HL-60/S4 (cell line): ENCODE results near the gene OR10AD1.
"Not testable (repeated sequence)": the region's sequence is repeated elsewhere in the genome, so short reads cannot be mapped to it uniquely, and the experiment has no call there.

Source experiments
- in situ Hi-C: fragments of 300-500 bp; cut with MboI; formaldehyde crosslinking; loops from 2 replicates; pipeline ENCODE4 v1.14.3; 2022; ENCODE audit warnings: low sequenced_read_pairs

The OR10AD1 gene, protein sequence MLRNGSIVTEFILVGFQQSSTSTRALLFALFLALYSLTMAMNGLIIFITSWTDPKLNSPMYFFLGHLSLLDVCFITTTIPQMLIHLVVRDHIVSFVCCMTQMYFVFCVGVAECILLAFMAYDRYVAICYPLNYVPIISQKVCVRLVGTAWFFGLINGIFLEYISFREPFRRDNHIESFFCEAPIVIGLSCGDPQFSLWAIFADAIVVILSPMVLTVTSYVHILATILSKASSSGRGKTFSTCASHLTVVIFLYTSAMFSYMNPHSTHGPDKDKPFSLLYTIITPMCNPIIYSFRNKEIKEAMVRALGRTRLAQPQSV

DNA sequence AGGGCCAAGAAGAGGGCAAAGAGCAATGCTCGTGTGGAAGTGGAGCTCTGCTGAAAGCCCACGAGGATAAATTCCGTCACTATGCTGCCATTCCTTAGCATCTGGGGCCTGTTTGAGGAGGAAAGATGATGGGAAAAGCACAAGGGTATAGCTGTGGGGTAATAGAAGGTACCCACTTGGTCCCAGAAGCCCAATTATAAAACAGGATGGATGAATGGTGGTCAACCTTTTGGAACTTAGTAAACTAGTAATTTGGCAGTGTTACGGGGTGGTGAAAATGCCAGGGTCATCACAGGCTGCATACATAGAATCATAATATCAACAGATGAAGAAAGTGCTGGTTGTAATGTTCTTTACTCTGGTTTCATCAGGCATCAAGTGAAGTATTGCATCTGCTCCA lies at the start of gene OR10AD1:
Gene OR10AD1, minus strand, starts transcription at position 101 of the 400 bp plus-strand sequence. Its CDS starts 0 bp downstream, at position 101.
- in situ Hi-C loops: no loop called here

DNA sequence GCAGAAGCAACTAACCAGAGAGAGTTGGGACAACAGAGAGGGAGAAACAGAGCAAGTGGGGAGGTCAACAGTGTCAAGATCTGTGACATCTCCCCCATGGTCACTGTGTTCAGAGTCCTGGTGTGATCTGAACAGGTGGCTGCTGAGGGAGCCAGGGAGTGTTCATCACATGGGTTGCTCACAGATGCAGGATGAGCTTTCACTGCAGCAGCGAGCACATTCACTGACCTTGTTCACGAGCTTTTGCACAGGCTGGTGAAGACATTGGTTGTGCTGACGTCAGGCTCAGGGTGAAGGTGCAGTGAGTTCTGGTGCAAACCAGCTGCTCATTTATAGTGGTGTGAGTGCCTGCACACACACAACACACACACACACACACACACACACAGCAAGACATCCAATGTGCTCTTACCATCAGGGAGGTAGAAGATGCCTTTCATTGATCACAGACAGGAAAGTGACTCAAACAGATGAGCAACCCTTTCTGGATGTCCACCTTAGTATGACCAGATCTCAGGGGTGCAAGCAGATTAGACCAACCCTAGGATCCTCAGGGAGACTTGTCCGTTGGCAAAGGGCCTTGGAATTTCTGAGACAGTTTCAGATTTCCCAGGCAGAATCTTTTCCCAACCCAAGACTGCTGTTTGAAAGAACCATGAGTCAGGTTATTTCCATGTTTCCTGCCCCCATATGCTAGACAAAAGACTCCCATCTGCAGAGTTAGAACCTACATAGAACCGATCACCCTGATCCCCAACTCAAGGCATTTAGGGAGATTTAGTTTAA lies 44.3 kb upstream of the OR10AD1 start:
- in situ Hi-C loops: no loop called here

DNA sequence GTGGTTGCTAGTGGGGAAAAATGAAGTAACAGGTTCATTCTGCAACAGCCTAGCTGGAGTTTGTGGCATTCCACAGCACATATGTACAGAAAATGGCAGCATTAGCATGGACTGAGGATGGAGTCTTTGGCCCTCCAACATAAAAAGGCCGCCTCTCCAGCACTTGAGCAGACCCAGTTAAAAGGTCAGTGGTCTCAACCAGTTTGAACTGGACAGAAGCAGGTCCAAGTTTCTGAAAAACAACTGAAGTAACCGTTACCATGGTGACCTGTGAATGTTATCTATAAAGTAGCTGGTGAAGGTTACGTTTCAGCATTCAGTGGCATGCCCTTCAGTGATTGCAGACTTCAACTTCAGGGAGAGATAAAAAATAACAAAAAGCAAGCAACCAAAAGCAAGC lies 34.1 kb upstream of the OR10AD1 start:
- in situ Hi-C loops: no loop called here

DNA sequence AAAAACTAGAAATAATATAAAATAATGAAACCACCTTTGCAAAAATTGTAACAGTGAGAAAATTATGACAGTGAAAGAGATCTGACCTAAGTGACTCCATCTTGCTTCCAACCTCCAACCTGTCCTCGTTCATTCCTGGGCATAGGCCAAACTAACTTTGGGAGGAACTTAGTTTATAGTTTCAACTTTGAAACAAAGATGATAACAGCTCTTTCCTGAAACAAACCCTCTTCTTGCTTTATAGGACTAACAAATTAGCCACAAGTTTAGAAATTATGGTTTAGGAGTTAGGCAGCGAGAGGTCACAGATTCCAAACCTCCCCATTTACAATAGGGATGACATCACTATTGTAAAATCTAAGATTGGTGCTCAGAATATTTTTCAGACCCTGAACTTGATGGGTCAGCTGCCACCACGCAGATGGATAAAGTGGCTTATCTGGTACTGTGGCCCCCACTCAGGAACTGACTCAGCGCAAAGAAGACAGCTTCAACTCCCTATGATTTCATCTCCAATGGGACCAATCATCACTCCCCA lies 32.8 kb upstream of the OR10AD1 start:
- in situ Hi-C loops: no loop called here

DNA sequence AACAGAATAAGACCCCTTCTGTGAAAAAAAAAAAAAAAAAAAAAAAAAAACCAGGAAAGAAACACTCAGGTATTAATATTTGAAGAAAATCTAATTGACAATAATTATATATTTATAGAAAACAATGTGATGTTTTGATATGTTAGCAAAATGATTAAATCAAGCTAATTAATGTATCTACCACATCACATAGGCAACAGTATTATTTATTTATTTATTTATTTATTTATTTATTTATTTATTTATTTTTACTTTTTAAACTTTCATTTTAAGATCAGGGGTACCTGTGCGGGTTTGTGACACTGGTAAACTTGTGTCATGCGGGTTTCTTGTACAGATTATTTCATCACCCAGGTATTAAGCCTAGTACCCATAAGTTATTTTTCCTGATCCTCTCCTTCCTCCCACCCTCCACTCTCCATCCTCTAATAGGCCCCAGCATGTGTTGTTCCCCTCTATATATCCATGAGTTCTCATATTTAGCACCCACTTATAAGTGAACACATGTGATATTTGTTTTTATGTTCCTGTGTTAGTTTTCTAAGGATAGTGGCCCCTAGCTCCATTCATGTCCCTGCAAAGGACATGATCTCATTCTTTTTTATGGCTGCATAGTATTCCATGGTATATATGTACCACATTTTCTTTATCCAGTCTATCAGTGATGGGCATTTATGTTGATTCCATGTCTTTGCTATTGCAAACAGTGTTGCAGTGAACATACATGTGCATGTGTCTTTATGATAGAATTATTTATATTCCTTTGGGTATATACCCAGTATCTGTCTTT lies 28.3 kb upstream of the OR10AD1 start:
- in situ Hi-C loops: not testable (repeated sequence)

DNA sequence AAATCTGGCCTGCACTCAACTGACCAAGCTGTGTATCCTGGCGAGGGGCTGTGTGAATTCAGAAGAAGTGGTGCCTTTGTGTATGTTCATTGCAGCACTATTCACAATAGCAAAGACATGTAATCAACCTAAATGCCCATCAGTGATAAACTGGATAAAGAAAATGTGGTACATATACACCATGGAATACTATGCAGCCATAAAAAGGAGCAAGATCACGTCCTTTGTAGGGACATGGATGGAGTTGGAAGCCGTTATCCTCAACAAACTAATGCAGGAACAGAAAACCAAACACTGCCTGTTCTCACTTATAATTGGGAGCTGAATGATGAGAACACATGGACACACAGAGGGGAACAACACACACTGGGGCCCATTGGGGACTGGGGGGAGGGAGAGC lies 21.4 kb upstream of the OR10AD1 start:
- in situ Hi-C loops: not testable (repeated sequence)

DNA sequence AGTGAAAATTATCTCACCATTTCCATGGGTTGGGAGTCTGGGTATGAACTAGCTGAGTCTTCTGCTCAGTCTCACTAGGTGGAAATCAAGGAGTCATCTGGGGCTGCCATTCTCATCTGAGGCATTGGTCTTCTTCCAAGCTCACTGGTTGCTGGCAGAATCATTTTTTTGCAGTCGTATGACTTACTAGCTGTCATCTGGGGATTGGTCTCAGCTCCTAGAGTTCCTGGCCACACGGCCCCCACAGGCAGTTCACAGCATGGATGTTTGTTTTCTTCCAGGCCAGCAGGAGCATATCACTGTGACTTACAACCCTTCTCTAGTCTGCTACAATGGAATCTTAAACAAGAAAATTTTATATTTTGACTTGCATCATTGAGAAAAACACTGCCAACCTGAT lies 18.6 kb upstream of the OR10AD1 start:
- in situ Hi-C loops: no loop called here

DNA sequence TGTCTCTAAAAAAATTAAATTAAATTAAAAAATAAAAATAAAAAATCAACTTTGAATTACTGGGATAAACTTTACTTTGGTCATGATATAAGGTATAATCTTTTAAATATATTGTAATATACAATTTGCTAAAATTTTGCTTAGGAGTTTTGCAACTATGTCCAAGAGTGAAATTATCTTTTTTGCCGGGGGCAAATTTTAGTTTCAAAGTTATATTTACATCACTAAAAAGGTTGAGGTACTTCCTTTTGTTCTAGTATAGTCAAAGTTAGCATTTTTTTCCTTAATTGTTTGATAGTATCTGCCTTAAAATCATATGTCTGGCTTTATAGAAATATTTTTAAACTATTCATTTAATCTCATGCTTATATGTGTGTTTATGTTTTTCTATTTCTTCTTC lies 17.6 kb upstream of the OR10AD1 start:
- in situ Hi-C loops: no loop called here

DNA sequence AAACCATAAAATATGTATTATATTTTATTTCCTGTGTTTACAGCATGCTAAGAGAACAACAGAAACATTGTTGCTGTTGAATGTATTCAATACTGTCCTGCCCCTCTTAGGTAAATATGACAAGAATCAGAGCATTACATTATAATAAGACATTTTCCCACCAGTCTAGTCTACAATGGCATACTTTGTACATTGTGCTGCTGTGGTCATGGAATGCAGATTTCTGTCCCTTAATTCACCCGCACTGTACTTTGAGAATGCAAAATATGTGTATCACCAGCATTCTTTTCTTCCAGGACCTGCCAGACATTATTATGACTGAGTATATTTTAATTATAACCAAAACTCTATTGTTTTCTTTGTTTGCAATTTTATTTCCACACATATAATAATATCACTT lies 16.5 kb upstream of the OR10AD1 start:
- in situ Hi-C loops: no loop called here

DNA sequence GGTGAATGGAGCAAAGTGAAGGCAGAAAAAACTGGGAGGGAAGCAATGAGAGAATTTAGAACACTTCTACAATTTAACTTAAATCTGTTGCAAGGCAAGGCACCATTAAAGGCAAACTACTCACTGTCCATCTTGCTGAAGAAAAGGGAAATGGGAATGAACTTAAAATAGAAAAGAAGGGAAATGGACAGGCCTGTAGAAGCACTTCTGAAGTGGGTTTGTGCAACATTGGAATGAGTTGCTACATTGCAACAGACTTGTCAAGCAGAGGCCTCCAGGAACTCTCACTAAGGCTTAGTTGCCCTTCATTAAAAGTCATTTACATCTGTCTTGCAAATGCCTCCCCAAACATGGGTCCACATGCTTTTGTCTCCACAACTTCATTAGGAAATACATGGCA lies 13.7 kb upstream of the OR10AD1 start:
- in situ Hi-C loops: no loop called here

DNA sequence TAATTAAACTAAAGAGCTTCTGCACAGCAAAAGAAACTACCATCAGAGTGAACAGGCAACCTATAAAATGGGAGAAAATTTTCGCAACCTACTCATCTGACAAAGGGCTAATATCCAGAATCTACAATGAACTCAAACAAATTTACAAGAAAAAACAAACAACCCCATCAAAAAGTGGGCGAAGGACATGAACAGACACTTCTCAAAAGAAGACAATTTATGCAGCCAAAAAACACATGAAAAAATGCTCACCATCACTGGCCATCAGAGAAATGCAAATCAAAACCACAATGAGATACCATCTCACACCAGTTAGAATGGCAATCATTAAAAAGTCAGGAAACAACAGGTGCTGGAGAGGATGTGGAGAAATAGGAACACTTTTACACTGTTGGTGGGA lies 6.4 kb upstream of the OR10AD1 start:
- in situ Hi-C loops: not testable (repeated sequence)

DNA sequence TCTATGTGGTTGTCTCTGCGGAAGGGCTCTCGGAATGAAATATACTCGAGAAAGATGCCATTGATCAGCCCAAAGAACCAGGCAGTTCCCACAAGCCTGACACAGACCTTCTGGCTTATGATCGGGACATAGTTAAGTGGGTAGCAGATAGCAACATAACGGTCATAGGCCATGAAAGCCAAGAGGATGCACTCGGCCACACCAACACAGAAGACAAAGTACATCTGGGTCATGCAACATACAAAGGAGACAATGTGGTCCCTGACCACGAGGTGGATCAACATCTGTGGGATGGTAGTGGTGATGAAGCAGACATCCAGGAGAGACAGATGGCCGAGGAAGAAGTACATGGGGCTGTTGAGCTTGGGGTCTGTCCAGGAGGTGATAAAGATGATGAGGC lies 326 bp downstream of the OR10AD1 start:
- in situ Hi-C loops: no loop called here

DNA sequence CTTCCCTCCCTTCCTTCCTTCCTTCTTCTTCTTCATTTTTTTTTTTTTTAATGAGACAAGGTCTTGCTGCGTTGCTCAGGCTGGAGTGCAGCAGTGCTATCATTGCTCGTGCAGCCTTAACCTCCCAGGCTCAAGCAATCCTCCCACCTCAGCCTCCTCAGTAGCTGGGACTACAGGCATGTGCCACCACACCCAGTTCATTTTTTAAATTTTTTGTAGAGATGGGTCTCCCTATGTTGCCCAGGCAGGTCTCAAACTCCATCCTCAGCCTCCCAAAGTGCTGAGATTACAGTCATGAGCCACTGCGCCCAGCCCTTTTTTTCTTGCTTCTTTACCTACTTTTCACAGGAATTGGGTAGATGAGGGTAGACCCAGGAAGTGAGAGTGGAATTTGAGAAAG lies 1.6 kb downstream of the OR10AD1 start:
- in situ Hi-C loops: no loop called here

DNA sequence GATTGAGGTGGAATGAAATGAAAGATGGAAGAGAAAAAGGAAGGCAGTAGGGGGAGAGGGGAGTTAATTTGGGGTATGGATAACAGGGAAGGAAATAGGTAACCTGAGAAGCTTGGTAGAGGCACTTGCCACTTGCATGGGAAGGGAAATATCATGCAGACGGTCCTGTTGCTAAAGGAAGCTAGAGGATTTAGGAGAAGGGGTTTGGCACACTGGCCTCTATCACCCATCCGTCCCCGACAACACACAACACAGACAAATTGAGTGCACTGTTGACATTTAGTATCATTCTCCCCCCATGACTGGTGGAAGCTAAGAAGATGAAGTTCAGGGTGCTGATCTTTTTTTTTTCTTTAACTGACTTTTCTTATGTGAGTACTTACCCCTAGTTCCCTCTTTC lies 2.0 kb downstream of the OR10AD1 start:
- in situ Hi-C loops: no loop called here

DNA sequence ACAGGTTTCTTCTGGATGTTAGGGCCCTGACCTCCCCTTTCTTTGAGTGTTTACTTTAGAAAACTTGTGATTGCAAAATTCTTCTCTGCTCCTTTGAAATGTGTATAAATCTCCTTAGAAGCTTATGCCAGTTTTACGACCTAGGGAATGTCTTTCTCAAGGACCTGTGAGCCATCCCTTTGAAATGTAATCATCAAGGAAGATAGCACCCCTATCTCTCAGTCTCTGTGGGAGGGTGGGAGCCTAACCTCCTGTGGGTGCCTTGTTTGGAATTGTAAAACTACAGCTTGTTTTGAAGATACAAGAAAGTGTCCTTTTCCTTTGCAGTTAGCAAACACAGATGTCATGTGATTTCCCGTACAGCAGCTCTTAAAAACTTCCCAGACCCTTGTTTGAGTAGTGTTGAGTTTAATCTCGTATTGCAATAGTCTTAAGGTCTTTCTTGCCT lies 3.3 kb downstream of the OR10AD1 start:
- in situ Hi-C loops: no loop called here

DNA sequence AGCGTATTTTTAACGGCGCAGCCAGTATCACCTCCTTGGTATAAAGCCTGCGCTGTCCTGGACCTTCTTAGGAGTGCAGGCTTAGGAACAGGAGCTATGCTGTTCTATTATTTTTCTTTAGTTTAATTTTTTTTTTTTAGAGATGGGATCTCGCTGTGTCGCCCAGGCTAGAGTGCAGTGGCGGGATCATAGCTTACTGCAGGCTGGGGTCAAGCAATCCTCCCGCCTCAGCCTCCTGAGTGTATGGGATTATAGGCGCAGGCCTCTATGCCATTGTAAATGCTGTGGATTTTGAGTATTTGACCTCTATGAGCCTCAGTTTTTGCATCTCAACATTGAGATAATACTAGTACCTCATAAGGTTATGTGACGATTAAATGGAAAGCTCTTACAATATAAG lies 4.1 kb downstream of the OR10AD1 start:
- in situ Hi-C loops: no loop called here

DNA sequence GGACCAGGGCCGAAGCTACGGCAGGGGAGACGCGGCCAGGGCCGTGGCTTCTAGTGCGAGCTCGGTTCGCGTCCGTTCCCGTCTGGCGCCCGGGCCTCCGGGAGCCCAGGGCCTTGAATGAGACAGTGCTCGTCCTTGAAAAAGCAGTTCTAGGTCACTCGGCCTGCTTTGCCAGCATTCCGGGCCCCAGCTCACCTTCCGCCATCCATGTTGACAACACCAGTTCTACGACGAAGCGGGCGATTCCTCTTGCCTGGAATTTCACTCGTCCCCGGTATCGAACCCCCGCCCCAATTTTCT lies 4.5 kb downstream of the OR10AD1 start:
- in situ Hi-C loops: no loop called here

DNA sequence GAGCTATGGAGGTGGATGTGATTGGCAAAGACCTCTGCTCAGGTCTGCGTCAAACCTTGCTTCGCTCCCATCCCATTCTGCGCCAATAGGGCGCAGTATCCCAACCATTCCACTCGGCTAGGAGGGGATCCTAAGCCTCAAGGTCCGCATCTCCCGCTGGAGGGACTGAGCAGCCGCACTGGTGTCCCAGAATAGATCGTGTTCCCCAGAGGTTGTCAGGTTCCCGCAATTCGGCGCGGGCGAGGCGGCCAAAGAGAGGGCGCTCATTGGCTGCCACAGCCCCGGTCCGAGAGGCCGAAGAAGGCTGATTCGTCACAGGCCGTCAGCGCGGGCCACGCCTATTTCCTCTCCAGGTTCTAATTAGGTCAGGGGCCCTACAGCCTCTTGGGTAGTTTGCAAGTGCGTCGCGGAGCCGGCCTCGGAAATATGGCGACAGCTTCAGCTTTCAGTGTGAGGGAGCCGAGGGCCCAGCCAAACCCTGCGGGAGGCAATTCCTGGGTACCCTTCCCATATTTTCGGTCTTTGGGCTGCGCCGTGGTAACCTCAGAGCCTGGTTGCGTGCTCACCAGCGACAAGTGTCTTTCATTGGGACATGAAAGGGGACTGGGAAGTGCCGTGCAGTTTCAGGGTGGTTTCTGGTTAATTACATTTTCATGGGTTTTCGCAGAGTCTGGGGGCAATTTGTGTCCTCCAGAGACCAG lies 5.0 kb downstream of the OR10AD1 start:
- in situ Hi-C loops: no loop called here

DNA sequence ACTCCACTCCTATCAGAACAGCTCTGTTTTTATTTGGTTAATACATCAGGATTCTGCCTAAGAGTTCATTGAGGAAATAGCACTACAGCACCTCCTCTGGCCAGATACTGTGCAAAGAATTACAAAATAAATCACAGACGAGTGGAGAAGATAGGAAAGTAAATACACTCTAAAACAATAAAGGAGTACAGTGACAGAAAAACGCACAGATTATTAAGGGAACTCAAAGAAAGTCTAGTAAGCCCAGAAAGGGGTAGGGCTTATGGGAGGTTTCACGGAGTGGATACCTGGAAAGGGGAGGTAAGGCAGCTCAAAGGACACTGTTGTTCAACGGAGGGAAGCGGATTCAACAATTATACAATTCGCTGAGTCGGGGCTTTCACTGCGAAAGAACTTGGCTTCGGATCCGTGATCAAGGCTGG lies 5.5 kb downstream of the OR10AD1 start:
- in situ Hi-C loops: no loop called here

DNA sequence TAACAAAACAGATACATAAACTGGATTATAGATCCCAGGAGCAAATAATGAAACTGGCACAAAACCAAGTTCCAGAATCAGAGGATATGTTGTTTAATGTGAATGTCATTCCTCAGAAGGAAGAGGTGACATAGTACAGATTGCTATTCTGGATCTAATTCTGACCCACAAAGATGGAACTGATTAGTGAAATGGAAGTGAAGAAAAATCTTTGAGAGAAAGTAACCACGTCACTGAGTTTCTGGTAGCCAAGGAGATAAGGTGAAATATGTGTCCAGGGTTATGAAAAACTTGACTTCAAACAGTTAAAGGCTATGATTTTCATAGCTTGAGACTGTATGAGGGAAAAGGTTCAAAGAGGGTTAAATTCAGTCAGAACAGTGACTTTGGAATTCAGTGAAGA lies 8.3 kb downstream of the OR10AD1 start:
- in situ Hi-C loops: no loop called here

DNA sequence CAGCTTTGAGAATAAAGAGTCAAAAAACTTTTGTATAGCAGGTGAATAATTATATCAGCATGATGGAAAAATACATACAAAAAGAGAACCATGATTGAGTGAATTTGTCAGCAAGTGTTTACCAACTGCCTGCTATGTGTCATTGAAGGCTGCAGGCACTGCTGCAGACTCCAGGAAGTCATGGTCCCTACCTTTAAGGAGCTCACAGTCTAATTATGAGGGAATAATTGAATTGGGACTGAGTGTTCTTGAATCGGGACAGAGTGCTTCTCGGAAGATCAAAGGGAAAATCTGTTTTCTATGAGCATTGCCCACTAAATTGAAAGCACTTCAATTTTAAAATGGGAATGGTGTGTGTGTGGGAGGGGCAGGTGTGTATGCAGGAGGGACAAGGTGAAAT lies 9.5 kb downstream of the OR10AD1 start:
- in situ Hi-C loops: no loop called here
